BLaER1 treated with 17β-estradiol and CSF1 and Interleukin-3, amounts not matched to agents 10 nM and 100 nM (cell line): ENCODE measurements around the gene MYO1B.

Experiments used
- H3K27ac ChIP-seq, 11 experiments: shearing (Covaris generic); formaldehyde crosslinking; 2 replicates each; pipeline ENCODE4 v1.8.1; 2022
- H3K27me3 ChIP-seq, 11 experiments: shearing (Covaris generic); formaldehyde crosslinking; 2 replicates each; pipeline ENCODE4 v1.8.1; 2022
- H3K36me3 ChIP-seq, 11 experiments: shearing (Covaris generic); formaldehyde crosslinking; 2 replicates each; pipeline ENCODE4 v1.8.1; 2022
- H3K4me1 ChIP-seq, 10 experiments: shearing (Covaris generic); formaldehyde crosslinking; 2 replicates each; pipeline ENCODE4 v1.8.1; 2022
- H3K4me2 ChIP-seq, 11 experiments: shearing (Covaris generic); formaldehyde crosslinking; 2 replicates each; pipeline ENCODE4 v1.8.1; 2022
- H3K4me3 ChIP-seq, 10 experiments: shearing (Covaris generic); formaldehyde crosslinking; 2 replicates each; pipeline ENCODE4 v1.8.1; 2022
- H3K9ac ChIP-seq, 11 experiments: shearing (Covaris generic); formaldehyde crosslinking; 2 replicates each; pipeline ENCODE4 v1.8.1; 2022
- H3K9me3 ChIP-seq, 11 experiments: shearing (Covaris generic); formaldehyde crosslinking; replicated peaks in 1 of 11; 2 replicates each; pipeline ENCODE4 v1.8.1; 2022
- H4K20me1 ChIP-seq, 11 experiments: shearing (Covaris generic); formaldehyde crosslinking; 2 replicates each; pipeline ENCODE4 v1.8.1; 2022
- Cebpa-rat ChIP-seq, 11 experiments: shearing (Covaris generic); IDR thresholded peaks; 2 replicates each; pipeline ENCODE4 v1.8.1; 2022

Gene MYO1B

DNA sequence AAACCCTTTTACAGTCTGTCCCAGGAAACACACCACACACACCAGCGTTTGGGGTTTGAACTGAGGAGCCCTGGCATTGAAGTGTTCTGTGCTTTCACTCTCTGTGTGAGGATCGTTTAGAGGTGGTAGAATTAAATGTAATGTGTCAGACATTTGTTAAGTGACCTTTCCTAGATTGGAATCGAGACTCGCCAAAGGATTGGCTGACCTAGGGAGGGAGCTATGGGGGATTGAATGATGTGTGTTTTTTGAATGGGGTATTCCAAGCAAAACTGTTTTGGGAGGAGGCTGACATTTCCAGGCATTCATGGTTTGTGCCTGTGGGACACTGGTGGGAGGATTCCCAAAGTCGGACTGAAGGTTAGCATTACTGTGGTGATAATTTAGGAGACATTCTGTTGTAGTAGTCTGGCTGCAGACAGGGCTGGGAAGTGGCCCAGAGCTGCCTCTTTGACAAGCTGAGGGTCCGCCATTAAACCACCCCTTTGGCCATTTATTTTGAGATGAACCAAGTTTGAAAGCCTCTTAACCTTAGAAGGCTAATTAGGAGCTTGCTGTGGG lies 1.7 kb downstream of the MYO1B start:
- peaks cover 0 to 52% (median 13%) of the 10 kb centered on the region in 11 experiments; a peak in 10 of 22 replicates for H4K20me1 ChIP-seq
- H3K4me3 ChIP-seq: peak overlapping the region in 6 of 10 experiments; percentile 78 to 85 (median 80); a peak in 8 of 20 replicates
- no peak for TF ChIP-seq Cebpa-rat (IDR thresholded peaks at IDR 0.05)
- no peaks in the 10 kb centered on the region; a peak in 1 of 22 replicates for H3K9me3 ChIP-seq
- peak overlapping the region in 5 of 11 experiments; percentile 83 to 92 (median 90); a peak in 10 of 22 replicates for H3K9ac ChIP-seq
- H3K27me3 ChIP-seq: peaks cover 0 to 18% (median 0%) of the 10 kb centered on the region in 11 experiments; a peak in 2 of 22 replicates
- peaks cover 23 to 40% (median 32%) of the 10 kb centered on the region in 10 experiments for H3K4me1 ChIP-seq
- H3K27ac ChIP-seq: peak overlapping the region in 7 of 11 experiments; percentile 81 to 91 (median 88); a peak in 8 of 22 replicates
- no peaks in the 10 kb centered on the region; a peak in 1 of 22 replicates for H3K36me3 ChIP-seq
- H3K4me2 ChIP-seq: peak overlapping the region; percentile 21 to 98 (median 90); a peak in 21 of 22 replicates

DNA sequence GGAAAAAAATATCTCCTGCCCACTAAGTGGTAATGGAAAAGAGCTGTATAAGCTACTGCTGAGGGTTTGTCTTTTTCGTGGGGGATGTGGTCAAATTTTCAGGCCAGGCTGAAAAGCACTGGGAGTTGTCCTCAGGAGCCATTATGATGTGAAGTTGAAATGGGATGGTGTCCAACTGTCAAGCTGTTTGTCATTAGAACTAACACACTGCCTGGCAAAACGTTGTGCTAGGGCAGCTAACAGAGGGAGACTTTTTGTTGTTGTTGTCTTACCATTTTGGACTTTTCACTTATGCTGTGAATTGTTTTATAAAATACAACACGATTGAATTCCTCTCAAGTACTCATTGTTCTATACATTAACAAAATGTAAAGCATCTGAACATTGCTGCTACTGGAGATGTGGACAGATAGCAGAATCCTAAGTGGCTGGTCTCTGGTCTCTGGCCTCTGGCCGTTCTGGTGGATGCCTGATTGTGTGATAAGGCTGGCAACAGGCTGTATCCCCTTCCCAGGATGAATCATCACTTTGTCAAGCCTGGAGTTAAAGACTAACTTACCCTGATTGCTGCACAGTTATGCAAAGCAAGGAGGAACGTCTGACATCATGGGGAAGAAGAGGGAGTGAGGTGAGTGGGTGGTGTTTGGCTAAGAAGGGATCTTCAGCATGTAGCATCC lies 2.3 kb downstream of the MYO1B start:
- Histone ChIP-seq H3K4me1 (peaks cover 23 to 40% (median 32%) of the 10 kb centered on the region in 10 experiments), H3K27ac (0 out of 22 replicates have a peak overlapping the region, but pooled peaks of 1 of the 11 experiments have one; percentile 87), H3K36me3 (no peaks in the 10 kb centered on the region; a peak in 1 of 22 replicates), H3K27me3 (peaks cover 0 to 18% (median 0%) of the 10 kb centered on the region in 11 experiments; a peak in 2 of 22 replicates), H3K4me2 (peak overlapping the region; percentile 44 to 98 (median 90)), H4K20me1 (peaks cover 0 to 58% (median 13%) of the 10 kb centered on the region in 11 experiments; a peak in 10 of 22 replicates), H3K9me3 (no peaks in the 10 kb centered on the region; a peak in 1 of 22 replicates), H3K4me3 (peak overlapping the region in 1 of 10 experiments; percentile 79; a peak in 2 of 20 replicates), H3K9ac (no peak overlapping the region)
- no peak for TF ChIP-seq Cebpa-rat (IDR thresholded peaks at IDR 0.05)

DNA sequence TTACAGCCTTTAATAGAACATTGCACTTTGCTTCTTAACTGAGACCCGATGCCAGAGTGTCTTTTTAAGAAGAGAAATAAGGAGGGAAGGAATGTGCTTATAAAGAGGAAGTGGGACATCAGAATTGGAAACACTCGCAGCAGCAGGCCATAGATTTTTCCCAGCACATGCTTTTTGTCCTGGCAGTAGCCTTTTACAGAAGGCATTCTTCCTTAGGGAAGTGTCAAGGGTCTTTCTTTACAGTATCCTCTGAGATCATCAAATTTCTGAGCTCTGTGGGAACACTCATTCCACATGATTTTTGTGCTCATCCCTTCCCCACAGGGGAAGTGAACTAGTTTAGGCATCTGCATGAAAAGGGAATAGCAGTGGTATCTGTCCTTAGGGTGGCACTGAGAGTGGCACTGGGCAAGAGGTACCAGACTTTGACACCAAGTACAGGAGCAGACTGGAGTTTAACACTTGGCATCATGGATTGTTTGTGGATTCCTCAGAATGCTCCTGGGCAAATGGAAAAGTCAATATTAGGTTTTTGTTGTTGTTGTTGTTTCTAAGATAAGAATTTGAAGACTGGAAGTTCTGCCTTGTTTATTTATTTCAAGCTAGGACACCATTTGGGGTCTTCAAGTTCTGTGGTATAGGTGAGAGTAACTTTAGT lies 4.1 kb downstream of the MYO1B start:
- H3K4me1 ChIP-seq: peaks cover 23 to 40% (median 32%) of the 10 kb centered on the region in 10 experiments
- no peak for TF ChIP-seq Cebpa-rat (IDR thresholded peaks at IDR 0.05)
- peaks cover 0 to 75% (median 13%) of the 10 kb centered on the region in 11 experiments; a peak in 10 of 22 replicates for H4K20me1 ChIP-seq
- H3K27ac ChIP-seq: no peak overlapping the region
- peaks cover 0 to 14% (median 0%) of the 10 kb centered on the region in 11 experiments; a peak in 2 of 22 replicates for H3K27me3 ChIP-seq
- no peak overlapping the region for H3K4me3 ChIP-seq
- no peaks in the 10 kb centered on the region; a peak in 1 of 22 replicates for H3K36me3 ChIP-seq
- no peak overlapping the region for H3K9ac ChIP-seq
- H3K4me2 ChIP-seq: peak overlapping the region in 2 of 11 experiments; percentile 29 to 38; a peak in 3 of 22 replicates
- H3K9me3 ChIP-seq: no peaks in the 10 kb centered on the region

DNA sequence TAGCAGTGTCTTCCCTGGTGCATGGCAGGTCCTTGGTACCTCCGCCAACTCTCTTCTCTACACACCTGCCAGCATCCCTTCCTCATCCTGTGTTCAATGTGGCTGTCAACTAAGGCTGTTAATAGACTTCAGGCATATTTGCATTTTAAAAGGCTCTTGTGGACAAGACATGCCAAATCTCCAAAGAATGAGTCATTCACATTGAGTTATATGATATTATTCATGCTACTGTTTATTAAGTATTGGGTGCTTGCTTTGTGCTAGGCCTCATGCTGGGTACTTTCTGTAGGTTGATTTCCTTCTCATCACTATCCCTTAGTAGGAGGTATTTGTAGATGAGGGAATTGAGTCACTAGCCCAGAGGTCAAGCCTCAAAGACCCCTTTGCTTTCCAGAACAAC lies 5.2 kb downstream of the MYO1B start:
- no peak overlapping the region for H3K4me2 ChIP-seq
- H3K36me3 ChIP-seq: no peaks in the 10 kb centered on the region; a peak in 2 of 22 replicates
- H3K9ac ChIP-seq: no peak overlapping the region
- peaks cover 23 to 40% (median 30%) of the 10 kb centered on the region in 10 experiments for H3K4me1 ChIP-seq
- H3K27me3 ChIP-seq: peaks cover 0 to 8% (median 0%) of the 10 kb centered on the region in 11 experiments; a peak in 1 of 22 replicates
- TF ChIP-seq Cebpa-rat (IDR thresholded peaks at IDR 0.05): no peak
- H4K20me1 ChIP-seq: peaks cover 0 to 86% (median 13%) of the 10 kb centered on the region in 11 experiments; a peak in 10 of 22 replicates
- no peak overlapping the region for H3K27ac ChIP-seq
- no peaks in the 10 kb centered on the region for H3K9me3 ChIP-seq
- H3K4me3 ChIP-seq: no peak overlapping the region

DNA sequence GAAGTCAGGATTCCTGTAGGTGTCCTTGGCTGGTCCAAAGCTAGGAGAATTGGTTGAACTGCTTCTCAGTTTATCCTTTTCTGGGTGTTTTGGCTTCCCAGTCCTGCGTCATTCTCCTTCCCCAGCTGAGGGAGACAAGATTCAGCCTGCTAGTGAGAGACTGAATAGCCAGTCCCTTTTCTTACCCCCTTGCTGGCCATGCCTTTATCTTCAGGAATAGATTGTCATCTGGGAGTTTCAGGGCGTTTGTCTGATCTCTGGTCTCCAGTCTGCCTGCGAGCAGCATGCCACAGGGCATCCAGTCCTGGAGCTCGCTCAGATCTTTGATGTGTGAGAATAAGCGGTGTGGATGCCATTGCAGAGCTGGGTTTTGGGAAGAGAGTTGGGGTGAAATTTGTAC lies 5.8 kb downstream of the MYO1B start:
- H4K20me1 ChIP-seq: peaks cover 0 to 92% (median 13%) of the 10 kb centered on the region in 11 experiments; a peak in 11 of 22 replicates
- H3K4me2 ChIP-seq: no peak overlapping the region
- H3K27ac ChIP-seq: no peak overlapping the region

DNA sequence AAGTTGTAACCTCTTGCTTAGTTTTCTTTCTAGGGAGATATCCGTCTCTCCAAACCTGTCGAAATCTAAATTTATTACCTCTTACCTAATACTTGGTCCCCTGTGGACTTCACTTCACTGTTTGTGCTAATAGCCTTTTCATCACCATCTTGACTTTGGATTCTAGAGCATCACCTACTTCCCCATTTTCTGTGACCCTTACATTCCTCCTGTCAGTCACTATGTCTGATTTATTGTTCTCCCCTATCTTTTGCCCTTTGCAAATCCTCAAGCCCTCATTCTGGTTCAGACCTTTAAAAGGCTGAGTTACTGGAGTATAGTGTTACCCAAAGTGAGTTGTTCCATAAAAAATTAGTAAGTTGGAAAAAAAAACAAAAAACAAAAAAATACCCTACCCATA lies 7.5 kb downstream of the MYO1B start:
- H3K27me3 ChIP-seq: no peaks in the 10 kb centered on the region
- H3K4me3 ChIP-seq: no peak overlapping the region
- TF ChIP-seq Cebpa-rat (IDR thresholded peaks at IDR 0.05): no peak
- H3K36me3 ChIP-seq: no peaks in the 10 kb centered on the region; a peak in 2 of 22 replicates
- no peak overlapping the region for H3K9ac ChIP-seq
- H3K4me2 ChIP-seq: no peak overlapping the region
- no peak overlapping the region for H3K27ac ChIP-seq
- H3K4me1 ChIP-seq: peaks cover 8 to 22% (median 12%) of the 10 kb centered on the region in 10 experiments
- peaks cover 0 to 98% (median 13%) of the 10 kb centered on the region in 11 experiments; a peak in 11 of 22 replicates for H4K20me1 ChIP-seq
- H3K9me3 ChIP-seq: no peaks in the 10 kb centered on the region

More for the DNA sequence above, 5.8 kb downstream of the MYO1B start:
- Histone ChIP-seq H3K4me1 (peaks cover 23 to 39% (median 29%) of the 10 kb centered on the region in 10 experiments), H3K9ac (no peak overlapping the region), H3K27me3 (0 out of 22 replicates have a peak, but pooled peaks cover 0 to 2% (median 0%) of the 10 kb centered on the region in 11 experiments), H3K4me3 (no peak overlapping the region), H3K36me3 (no peaks in the 10 kb centered on the region; a peak in 2 of 22 replicates), H3K9me3 (no peaks in the 10 kb centered on the region)
- no peak for TF ChIP-seq Cebpa-rat (IDR thresholded peaks at IDR 0.05)

DNA sequence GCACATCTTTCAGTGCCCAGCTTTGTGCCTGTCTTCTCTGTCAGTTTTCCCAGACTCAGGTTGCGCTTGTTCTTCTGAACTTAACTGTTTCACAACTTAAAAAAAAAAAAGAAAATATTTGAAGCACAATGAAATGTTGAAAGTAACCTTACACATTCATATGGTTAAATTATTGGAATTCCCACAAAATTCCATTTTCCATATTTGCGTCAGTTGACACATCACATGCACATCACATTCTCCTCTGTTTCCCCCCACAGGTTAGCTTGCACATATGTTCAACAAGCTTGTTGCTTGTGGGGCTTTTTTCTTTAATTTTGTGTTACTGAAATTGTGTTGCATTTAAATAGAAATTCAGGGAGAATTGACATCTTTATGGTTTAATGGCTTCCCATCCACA lies 8.3 kb downstream of the MYO1B start:
- no peak for TF ChIP-seq Cebpa-rat (IDR thresholded peaks at IDR 0.05)
- no peaks in the 10 kb centered on the region for H3K9me3 ChIP-seq
- no peak overlapping the region for H3K4me2 ChIP-seq
- no peak overlapping the region for H3K9ac ChIP-seq
- H4K20me1 ChIP-seq: peaks cover 0 to 98% (median 13%) of the 10 kb centered on the region in 11 experiments; a peak in 11 of 22 replicates
- no peaks in the 10 kb centered on the region for H3K27me3 ChIP-seq
- H3K36me3 ChIP-seq: peaks cover 0 to 4% (median 0%) of the 10 kb centered on the region in 11 experiments; a peak in 1 of 22 replicates
- H3K27ac ChIP-seq: no peak overlapping the region
- peaks cover 2 to 14% (median 8%) of the 10 kb centered on the region in 10 experiments; a peak in 10 of 20 replicates for H3K4me1 ChIP-seq
- H3K4me3 ChIP-seq: no peak overlapping the region

DNA sequence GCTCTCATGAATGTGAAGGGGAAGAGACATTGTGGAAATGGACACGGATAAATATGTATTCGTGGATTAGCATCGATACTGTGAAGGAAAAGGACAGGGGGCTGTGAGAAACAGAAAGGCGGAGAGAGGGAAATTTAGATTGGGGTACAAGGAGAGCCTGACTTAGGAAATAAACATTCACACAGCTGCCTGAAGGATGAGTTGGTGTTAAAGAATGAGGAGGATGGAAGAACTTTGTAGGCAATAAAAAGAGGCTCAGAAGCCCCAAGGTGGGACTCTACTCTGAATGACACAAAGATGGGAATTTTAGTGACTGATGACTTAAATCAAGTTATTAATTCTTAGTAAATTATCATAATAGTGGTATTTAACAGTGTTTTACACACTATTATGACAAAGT lies 10.1 kb downstream of the MYO1B start:
- no peak overlapping the region for H3K4me3 ChIP-seq
- H3K4me1 ChIP-seq: no peaks in the 10 kb centered on the region
- H3K27me3 ChIP-seq: no peaks in the 10 kb centered on the region
- no peaks in the 10 kb centered on the region for H3K9me3 ChIP-seq
- TF ChIP-seq Cebpa-rat (IDR thresholded peaks at IDR 0.05): no peak
- peaks cover 0 to 11% (median 0%) of the 10 kb centered on the region in 11 experiments; a peak in 1 of 22 replicates for H3K36me3 ChIP-seq
- 0 out of 22 replicates have a peak overlapping the region, but pooled peaks of 1 of the 11 experiments have one; percentile 19 for H3K4me2 ChIP-seq
- no peak overlapping the region for H3K9ac ChIP-seq
- H3K27ac ChIP-seq: no peak overlapping the region
- H4K20me1 ChIP-seq: peaks cover 0 to 98% (median under 1%) of the 10 kb centered on the region in 11 experiments; a peak in 11 of 22 replicates
